GM21526 (cell line): ENCODE data around the gene RMRP.
A peak's percentile ranks its signal among the peaks of the same experiment; 100 is the strongest.

Experiments used
- ATAC-seq: cut with Tn5 transposase; IDR thresholded peaks from one replicate; pipeline ENCODE4 v1.9.1; 2021; ENCODE audit warnings: moderate library complexity; ENCODE audit not compliant: unreplicated experiment, low FRiP score

RMRP gene

DNA sequence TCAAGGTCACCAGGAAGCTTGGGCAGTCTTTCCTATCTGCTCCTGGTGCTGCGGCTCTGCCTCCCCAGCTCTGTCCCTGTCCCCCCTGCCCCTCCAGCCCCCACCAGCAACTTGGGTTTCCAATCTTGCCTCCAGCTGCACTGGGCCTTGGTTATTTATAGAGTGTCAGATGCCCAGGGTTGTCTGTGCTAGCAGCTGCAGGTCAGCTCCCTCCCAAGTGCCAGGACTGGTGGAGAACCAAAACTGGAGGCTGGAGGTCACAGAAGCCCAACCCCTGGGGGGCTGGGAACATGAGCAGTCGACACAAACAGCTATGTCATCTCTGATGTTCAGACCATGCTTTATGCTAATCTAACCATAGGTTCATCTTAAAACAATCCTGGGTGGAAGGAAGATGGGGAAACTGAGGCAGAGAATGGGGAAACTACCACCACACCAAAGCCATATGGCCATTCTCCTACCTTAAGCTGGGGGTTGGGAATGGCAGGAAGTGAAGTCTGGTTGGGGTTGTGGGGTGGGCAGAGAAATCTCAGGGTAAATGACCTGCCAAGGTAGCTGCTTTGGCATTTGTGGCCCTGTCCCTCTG is 30.2 kb upstream of the RMRP start:
- no peak for ATAC-seq

DNA sequence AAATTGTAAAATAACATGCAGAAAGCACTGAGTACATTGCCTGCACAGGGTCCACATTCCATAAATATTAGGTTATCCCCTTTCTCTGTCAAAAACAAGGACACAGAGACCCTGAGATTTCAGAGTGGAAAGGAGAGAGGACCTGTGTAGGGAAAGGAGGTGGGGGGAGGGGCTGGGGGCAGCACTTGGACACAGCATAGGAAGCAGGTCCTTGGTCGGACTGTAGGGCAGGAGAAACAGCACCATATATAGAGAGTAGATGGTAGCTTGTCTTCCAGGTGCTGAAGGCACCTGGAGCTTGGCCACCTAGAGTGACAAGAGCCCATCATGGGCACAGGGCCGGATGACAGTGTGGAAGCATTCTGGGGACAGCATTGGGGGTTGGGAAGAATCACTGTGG is 29.5 kb upstream of the RMRP start:
- ATAC-seq: no peak

DNA sequence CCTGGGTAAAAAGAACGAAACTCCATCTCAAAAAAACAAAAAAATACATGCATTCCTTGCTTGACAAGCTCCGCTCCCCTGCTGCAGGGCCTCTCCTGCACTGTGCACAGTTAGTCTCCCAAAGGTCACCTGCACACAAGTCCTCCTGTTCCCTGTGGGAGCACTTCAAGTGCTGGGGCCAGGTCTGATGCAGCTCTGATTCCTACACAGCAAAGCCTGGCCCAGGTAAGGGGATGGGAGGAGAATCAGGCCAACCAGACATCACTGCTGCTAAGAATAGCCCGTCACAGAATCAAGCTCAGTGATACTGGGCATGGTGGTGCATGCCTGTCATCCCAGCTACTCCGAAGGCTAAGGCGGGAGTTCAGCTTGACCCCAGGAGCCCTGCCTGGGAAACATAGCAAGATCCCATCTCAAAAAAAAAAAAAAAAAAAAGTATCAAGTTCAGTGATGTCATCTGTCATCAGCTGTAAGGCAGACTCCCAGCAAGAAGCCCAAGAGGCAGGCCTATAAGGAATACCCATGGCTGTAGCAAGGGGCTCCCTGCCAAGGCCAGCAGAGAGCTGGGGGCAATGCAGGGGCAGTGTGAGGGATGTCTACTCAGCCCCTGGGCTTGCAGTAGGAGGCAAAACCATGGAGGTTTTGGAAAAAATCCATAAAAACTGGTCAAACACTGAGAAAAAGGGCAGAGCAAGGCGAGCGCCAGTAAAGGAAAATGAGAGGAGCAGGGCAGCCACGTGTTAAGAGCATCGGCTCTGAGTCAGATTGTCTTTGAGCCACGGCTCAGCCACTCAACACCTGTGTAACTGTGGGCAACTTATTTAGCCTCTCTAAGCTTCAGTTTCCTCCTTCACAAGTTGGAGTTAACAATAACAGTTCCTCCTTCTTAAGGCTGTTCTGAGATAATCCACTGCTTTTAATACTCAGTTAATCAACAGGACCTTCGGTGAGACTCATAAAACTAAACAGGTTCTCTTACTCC is 28.7 kb upstream of the RMRP start:
- ATAC-seq: no peak

DNA sequence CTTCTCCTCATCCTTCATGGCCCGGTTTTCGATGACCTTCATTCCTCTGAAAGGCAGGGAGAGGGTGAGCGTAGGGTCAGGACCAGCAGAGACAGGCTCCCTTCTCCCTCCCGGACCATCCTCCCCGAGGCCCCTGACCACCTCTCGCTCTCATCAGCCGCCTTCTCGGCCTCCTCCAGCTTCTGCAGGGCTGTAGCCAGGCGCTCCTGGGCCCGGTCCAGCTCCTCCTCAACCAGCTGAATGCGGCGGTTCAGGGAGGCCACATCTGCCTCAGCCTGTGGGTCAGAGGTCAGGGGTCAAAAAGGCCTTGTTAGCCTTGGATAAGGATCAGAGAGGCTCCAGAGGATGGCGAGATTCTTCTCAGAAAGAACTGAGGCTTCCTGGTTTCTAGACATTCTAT is 27.7 kb upstream of the RMRP start:
- no peak for ATAC-seq

DNA sequence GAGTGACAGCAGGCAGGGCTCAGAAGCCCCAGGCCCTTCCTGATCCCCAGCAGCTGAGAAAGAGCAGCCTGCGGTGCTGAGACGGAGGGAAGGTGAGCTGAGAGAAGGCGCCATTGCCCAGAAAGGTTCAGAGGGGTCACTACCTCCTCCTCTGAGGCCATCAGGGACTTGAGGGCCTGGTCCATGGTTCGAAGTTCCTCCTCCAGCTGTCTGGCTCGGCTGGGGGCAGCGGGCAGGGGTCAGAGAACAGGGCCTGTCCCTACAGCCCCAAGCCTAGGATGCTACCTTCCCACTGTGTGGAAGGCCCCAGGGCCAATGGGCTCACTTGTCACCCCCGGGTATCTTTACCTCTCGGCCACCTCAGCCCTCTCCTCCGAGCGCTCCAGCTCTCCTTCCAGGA is 27.1 kb upstream of the RMRP start:
- no peak for ATAC-seq

DNA sequence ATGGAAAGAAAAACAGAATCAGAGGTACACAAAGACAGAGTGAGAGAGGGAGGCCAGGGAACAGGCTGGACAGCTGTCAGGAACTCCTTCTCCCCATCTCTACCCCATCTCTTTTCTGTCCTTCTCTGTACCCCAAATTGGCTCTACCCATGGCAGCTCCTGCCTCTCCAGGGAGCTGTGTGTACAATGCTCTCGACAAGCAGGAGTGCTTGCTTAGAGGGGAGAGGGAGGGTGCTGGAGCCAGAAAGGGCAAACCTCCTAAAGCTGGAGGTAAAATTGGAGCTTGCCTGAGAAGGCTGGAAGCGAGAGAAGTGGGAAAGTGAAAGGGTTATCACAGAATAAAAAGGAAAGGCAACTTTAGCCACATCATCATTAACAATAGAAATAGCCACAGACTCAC is 25.5 kb upstream of the RMRP start:
- ATAC-seq: no peak

DNA sequence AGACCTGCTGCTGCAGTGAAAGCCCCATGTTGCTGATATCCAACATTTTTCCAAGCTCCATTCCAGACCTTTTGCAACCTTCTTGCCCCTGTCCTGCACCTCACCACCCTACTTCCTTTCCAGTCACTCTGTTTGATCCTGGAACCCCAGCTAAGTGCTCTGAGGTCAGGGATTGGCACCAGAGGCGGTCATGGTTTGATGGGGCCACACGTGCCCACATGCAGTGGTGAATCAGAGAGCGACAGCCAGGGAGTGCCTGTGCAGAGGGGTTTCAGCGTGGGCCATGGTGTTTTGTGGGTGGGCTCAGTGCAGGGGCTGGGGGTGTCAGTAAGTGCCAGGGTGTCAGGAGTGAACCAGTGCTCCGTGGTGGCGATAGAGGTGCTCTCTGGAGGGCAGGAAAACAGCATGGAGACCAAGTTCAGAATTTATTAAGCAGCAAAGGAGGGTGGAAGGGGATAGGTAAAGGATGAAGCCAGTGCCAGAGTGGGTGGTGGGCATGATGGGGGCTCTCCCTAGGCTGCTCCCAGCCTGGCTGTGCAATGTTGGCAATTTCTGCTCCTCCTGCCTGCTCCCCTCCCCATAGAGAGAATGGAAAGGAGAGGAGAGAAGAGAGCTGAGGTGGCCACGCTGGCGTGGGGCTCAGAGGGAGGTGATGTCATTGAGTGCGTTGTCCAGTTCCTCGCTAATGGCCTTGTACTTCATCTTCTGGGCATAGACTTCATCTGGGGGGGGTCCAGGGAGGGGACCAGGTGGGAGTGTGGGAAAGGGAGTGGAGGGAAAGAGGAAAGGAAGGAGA is 24.9 kb upstream of the RMRP start:
- no peak for ATAC-seq

DNA sequence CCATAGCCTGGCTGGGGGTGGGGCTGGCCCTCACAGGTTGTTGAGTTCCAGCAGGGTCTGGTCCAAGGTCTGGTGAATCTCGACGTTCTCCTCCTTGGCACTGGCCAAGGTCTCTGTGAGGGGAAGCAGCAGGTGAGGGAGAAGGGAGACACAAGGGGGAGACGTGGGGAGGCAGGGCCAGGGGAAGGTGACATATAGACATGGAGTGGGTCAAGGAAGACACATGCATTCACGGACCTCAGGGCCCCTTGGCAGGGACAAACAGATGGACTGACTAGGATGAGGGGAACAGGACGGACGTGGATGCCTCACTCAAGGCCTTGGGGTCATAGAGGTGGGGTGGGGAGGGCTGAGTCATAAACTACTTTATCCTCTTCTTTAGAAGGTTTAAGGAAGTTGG is 24.2 kb upstream of the RMRP start:
- ATAC-seq: no peak

DNA sequence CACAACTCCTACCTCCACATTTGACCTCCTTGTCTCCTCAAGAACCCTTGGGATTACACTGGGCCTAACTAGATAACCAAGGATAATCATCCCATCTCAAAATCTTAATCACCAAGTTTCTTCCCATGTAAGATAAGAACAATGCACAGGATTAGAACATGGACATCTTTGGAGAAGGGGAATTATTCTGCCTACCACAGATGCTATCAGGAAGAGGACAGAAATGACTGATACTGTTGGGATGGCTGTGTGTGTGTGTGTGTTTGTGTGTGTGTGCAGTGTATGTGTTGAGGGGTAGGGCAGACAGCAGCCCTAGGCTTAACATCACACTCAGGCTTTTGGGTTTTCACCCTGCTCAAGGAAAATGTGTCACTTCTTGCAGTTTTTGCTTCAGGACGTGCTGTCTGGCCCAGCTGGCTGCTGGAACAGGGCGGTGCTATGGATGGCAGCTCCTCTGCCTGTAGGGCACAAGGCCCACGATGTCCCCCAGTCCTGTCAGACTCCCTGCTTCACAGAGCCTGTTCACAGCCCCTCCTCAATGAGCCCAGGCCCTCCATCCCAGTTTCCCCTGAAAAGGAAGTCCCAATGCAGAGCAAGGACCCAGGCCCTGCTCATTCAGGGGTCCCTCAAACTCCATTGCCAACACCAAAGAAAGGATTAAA is 23.7 kb upstream of the RMRP start:
- ATAC-seq: no peak

DNA sequence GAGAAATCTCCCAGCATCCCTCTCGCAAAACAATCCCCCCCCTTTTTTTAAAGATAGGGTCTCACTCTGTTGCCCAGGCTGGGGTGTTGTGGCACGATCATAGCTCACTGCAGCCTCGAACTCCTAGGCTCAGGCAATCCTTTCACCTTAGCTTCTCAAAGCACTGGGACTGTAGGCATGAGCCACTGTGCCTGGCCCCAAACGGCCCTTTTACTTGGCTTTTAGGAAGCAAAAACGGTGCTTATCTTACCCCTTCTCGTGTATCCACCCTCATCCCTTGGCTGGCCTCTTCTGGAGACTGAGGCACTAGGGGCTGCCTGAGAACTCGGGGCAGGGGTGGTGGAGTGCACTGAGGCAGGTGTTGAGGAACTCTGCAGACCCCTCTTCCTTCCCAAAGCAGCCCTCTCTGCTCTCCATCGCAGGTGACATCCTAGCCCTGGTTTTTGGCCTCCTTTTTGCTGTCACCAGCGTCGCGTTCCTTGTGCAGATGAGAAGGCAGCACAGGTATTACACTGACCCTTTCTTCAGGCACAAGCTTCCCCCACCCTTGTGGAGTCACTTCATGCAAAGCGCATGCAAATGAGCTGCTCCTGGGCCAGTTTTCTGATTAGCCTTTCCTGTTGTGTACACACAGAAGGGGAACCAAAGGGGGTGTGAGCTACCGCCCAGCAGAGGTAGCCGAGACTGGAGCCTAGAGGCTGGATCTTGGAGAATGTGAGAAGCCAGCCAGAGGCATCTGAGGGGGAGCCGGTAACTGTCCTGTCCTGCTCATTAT is 22.7 kb upstream of the RMRP start:
- ATAC-seq: peak; percentile 55

DNA sequence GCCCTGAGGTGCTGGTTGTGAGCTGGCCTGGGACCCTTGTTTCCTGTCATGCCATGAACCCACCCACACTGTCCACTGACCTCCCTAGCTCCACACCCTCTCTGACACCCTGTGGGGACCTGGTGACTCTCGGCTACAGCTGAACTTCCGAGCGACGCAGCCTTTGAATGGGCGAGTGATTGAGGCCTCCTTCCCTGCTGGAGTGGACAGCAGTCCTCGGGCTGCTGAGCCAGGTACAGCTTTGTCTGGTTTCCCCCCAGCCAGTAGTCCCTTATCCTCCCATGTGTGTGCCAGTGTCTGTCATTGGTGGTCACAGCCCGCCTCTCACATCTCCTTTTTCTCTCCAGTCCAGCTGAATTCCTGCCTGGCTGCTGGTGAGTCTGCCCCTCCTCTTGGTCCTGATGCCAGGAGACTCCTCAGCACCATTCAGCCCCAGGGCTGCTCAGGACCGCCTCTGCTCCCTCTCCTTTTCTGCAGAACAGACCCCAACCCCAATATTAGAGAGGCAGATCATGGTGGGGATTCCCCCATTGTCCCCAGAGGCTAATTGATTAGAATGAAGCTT is 22.0 kb upstream of the RMRP start:
- ATAC-seq: no peak

DNA sequence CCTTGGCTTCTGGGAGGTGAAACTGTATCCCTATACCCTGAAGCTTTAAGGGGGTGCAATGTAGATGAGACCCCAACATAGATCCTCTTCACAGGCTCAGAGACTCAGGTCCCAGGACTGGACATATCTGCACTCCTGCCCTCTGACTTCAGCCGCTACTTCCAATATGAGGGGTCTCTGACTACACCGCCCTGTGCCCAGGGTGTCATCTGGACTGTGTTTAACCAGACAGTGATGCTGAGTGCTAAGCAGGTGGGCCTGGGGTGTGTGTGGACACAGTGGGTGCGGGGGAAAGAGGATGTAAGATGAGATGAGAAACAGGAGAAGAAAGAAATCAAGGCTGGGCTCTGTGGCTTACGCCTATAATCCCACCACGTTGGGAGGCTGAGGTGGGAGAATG is 21.3 kb upstream of the RMRP start:
- ATAC-seq: no peak

DNA sequence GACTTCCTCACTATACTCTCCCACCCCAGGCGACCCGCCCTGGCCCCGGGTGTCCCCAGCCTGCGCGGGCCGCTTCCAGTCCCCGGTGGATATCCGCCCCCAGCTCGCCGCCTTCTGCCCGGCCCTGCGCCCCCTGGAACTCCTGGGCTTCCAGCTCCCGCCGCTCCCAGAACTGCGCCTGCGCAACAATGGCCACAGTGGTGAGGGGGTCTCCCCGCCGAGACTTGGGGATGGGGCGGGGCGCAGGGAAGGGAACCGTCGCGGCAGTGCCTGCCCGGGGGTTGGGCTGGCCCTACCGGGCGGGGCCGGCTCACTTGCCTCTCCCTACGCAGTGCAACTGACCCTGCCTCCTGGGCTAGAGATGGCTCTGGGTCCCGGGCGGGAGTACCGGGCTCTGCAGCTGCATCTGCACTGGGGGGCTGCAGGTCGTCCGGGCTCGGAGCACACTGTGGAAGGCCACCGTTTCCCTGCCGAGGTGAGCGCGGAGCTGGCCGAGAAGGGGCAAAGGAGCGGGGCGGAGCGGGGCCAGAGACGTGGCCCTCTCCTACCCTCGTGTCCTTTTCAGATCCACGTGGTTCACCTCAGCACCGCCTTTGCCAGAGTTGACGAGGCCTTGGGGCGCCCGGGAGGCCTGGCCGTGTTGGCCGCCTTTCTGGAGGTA is 18.0 kb upstream of the RMRP start:
- no peak for ATAC-seq

DNA sequence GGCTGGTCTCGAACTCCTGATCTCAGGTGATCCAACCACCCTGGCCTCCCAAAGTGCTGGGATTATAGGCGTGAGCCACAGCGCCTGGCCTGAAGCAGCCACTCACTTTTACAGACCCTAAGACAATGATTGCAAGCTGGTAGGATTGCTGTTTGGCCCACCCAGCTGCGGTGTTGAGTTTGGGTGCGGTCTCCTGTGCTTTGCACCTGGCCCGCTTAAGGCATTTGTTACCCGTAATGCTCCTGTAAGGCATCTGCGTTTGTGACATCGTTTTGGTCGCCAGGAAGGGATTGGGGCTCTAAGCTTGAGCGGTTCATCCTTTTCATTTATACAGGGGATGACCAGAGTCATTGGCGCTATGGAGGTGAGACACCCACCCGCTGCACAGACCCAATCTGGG is 17.4 kb upstream of the RMRP start:
- no peak for ATAC-seq

DNA sequence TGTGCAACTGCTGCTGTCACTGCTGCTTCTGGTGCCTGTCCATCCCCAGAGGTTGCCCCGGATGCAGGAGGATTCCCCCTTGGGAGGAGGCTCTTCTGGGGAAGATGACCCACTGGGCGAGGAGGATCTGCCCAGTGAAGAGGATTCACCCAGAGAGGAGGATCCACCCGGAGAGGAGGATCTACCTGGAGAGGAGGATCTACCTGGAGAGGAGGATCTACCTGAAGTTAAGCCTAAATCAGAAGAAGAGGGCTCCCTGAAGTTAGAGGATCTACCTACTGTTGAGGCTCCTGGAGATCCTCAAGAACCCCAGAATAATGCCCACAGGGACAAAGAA is 16.2 kb upstream of the RMRP start:
- no peak for ATAC-seq

DNA sequence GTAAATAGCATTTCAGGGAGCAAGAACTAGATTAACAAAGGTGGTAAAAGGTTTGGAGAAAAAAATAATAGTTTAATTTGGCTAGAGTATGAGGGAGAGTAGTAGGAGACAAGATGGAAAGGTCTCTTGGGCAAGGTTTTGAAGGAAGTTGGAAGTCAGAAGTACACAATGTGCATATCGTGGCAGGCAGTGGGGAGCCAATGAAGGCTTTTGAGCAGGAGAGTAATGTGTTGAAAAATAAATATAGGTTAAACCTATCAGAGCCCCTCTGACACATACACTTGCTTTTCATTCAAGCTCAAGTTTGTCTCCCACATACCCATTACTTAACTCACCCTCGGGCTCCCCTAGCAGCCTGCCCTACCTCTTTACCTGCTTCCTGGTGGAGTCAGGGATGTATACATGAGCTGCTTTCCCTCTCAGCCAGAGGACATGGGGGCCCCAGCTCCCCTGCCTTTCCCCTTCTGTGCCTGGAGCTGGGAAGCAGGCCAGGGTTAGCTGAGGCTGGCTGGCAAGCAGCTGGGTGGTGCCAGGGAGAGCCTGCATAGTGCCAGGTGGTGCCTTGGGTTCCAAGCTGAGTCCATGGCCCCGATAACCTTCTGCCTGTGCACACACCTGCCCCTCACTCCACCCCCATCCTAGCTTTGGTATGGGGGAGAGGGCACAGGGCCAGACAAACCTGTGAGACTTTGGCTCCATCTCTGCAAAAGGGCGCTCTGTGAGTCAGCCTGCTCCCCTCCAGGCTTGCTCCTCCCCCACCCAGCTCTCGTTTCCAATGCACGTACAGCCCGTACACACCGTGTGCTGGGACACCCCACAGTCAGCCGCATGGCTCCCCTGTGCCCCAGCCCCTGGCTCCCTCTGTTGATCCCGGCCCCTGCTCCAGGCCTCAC is 15.6 kb upstream of the RMRP start, which contains the start of gene CA9:
TSS of gene CA9 (plus strand) at position 797 of the 893 bp plus-strand sequence. CDS start at position 829, 32 bp downstream.
- ATAC-seq: no peak

DNA sequence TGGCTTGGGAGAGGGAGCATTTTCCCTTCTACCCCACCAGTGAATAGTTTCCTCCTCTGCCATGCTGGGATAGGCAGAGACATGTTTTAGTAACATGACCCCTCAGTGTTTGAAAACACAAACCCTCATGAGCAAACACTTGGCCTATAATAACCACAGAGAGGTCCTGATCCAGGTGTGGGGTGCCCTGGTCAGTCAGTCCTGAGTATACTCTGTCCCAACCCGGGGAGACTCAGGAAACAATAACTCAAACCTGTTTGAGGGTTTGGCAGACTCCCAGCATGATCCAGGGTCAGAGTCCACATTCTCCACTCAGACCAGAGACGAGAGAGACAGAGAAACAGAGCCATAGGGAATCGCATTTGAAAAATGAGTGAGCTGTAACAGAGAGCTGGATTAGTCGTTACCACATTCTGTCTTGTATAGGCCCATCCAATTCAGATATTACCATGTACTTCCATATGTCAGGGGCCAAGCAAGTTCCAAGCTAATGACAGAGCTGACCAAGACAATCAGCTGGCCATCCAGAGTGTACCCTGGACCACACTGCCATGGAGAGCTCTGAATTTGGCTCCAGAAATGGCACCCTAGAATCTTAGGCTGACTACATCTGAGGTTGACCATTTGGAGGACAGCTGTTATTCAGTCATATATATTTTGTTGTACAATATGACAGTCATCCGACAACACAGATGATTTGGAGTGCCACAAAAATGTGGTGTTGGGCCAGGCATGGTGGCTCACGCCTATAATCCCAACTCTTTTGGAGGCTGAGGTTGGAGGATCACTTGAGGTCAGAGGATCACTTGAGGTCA is 11.7 kb upstream of the RMRP start:
- ATAC-seq: no peak
